ENCODE data around the gene FBLN1. TPM values are rescaled to one million over a fixed set of nuclear protein-coding genes. Genes with fewer than 3 reads are reported as not detected.

FBLN1 gene
- total and polyA plus RNA-seq, 2 of the 13 experiments (the other 11 are each of a cell fraction or from before 2014, with no cell fraction given), result 37.3 to 103 TPM

GRCh38 chr22:45608763-45609180, 106.1 kb downstream of the FBLN1 start:
- H3K27me3 ChIP-seq (ENCODE audit: control insufficient read depth in 1 of 2, insufficient read depth in 2 of 2, low read length in 2 of 2), result peaks cover 0 to 2% of the 10 kb centered on the region in 2 experiments; a peak in 2 of 5 replicates
- ATAC-seq (no peak), FAIRE-seq (no peak), DNase-seq (ENCODE audit: low spot score) (no peak)
- ChIA-PET POLR2A (no interaction called here), CTCF (ENCODE audit: low intra/inter-chr PET ratio, low total read pairs) (no interaction called here)
- intact Hi-C loops (cut with micrococcal nuclease; ENCODE audit: unreplicated experiment), result no loop called here
- WGBS (ENCODE audit: low lambda C conversion rate), result 45% methylated on average over 8 of the region's 8 CpGs
- no peaks in the 10 kb centered on the region for H3K36me3 ChIP-seq (replicated peaks in 1 of 2; ENCODE audit: control insufficient read depth in 1 of 2, insufficient read depth in 2 of 2, low read length in 2 of 2)
- H3K4me3 ChIP-seq (replicated peaks in 1 of 3; ENCODE audit: insufficient read depth in 1 of 3, low read depth in 2 of 3, low read length in 3 of 3), result no peak overlapping the region
- H3K27ac ChIP-seq (ENCODE audit: extremely low read length, insufficient read depth, low read length), result no peak overlapping the region
- peaks cover 11% of the 10 kb centered on the region for H3K4me1 ChIP-seq (ENCODE audit: insufficient read depth, low read length)
- H3K9ac ChIP-seq (ENCODE audit: insufficient read depth, low read depth, low read length), result no peak overlapping the region
- TF ChIP-seq MTA3 (CRISPR knock-in tag; IDR thresholded peaks at IDR 0.05), result no peak
- TF ChIP-seq TEAD3 (CRISPR knock-in tag; optimal IDR thresholded peaks at IDR 0.05; ENCODE audit: borderline replicate concordance), result no peak
- no peak for TF ChIP-seq SRY (CRISPR knock-in tag; IDR thresholded peaks at IDR 0.05)
- no peak for TF ChIP-seq ZNF431 (CRISPR knock-in tag; IDR thresholded peaks at IDR 0.05; ENCODE audit: borderline replicate concordance, low read depth)
- no peak for TF ChIP-seq ATF6 (CRISPR knock-in tag; conservative IDR thresholded peaks at IDR 0.05)
- TF ChIP-seq, protein P1, sequence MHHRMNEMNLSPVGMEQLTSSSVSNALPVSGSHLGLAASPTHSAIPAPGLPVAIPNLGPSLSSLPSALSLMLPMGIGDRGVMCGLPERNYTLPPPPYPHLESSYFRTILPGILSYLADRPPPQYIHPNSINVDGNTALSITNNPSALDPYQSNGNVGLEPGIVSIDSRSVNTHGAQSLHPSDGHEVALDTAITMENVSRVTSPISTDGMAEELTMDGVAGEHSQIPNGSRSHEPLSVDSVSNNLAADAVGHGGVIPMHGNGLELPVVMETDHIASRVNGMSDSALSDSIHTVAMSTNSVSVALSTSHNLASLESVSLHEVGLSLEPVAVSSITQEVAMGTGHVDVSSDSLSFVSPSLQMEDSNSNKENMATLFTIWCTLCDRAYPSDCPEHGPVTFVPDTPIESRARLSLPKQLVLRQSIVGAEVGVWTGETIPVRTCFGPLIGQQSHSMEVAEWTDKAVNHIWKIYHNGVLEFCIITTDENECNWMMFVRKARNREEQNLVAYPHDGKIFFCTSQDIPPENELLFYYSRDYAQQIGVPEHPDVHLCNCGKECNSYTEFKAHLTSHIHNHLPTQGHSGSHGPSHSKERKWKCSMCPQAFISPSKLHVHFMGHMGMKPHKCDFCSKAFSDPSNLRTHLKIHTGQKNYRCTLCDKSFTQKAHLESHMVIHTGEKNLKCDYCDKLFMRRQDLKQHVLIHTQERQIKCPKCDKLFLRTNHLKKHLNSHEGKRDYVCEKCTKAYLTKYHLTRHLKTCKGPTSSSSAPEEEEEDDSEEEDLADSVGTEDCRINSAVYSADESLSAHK (CRISPR knock-in tag; IDR thresholded peaks at IDR 0.05; ENCODE audit: borderline replicate concordance), result no peak
- no peak for TF ChIP-seq ZNF280D (CRISPR knock-in tag; IDR thresholded peaks at IDR 0.05)
- no peak for TF ChIP-seq TOPORS (CRISPR knock-in tag; IDR thresholded peaks at IDR 0.05)
- TF ChIP-seq ZNF549 (CRISPR knock-in tag; IDR thresholded peaks at IDR 0.05), result no peak
- TF ChIP-seq ZBTB1 (CRISPR knock-in tag; IDR thresholded peaks at IDR 0.05; ENCODE audit: borderline replicate concordance), result no peak
- H3K79me2 ChIP-seq (ENCODE audit: insufficient read depth, low read length), result no peaks in the 10 kb centered on the region
- no TSS peak for BruUV-seq (replicated peaks)
- no peak overlapping the region for H3K4me2 ChIP-seq (ENCODE audit: low read depth, low read length)
- no peak overlapping the region for H2AFZ ChIP-seq (ENCODE audit: low read length)
- in situ Hi-C loops (cut with HindIII; ENCODE audit: extremely low pct_ligation_motif_present, low pct_unique_long_range_greater_than_20kb), result no loop called here
- H3K9me3 ChIP-seq (ENCODE audit: low read length), result no peaks in the 10 kb centered on the region
- no peaks in the 10 kb centered on the region for H4K20me1 ChIP-seq (ENCODE audit: insufficient read depth, low read length)

All from HepG2 (cell line).